Prostate gland (tissue), 2 donors: ENCODE data around the gene GALNT16.

Experiments used
- CTCF ChIP-seq, 4 experiments: fragments of 200-600 bp in 2 of 4; fragments of 450-650 bp in 2 of 4; sonication (generic) in 2 of 4; IDR thresholded peaks; 1 replicate in 3 of 4; 2 replicates in 1 of 4; pipeline ENCODE4 v1.5.1; 2016 to 2019; ENCODE audit warnings: antibody characterized with exemption in 4 of 4, mild to moderate bottlenecking in 2 of 4, moderate library complexity in 2 of 4
- POLR2A ChIP-seq: fragments of 450-650 bp; IDR thresholded peaks from one replicate; pipeline ENCODE4 v1.6.1; 2016; ENCODE audit warnings: antibody characterized with exemption, mild to moderate bottlenecking

GRCh38 chr14:69326611-69327010 is 66.7 kb downstream of the GALNT16 start:
- TF ChIP-seq CTCF (IDR thresholded peaks at IDR 0.05) (no peak), POLR2A (no peak)
